Activated CD4-positive, alpha-beta T cell treated with anti-CD3 and anti-CD28 coated beads for 48 hours (primary cell): ENCODE data around the gene PDE2A.
"Not testable (repeated sequence)": the region's sequence is repeated elsewhere in the genome, so short reads cannot be mapped to it uniquely, and the experiment has no call there.

Experiments
- DNase-seq: peaks from one replicate; pipeline ENCODE4 v3.0.0-alpha.2; 2020

Gene PDE2A

DNA sequence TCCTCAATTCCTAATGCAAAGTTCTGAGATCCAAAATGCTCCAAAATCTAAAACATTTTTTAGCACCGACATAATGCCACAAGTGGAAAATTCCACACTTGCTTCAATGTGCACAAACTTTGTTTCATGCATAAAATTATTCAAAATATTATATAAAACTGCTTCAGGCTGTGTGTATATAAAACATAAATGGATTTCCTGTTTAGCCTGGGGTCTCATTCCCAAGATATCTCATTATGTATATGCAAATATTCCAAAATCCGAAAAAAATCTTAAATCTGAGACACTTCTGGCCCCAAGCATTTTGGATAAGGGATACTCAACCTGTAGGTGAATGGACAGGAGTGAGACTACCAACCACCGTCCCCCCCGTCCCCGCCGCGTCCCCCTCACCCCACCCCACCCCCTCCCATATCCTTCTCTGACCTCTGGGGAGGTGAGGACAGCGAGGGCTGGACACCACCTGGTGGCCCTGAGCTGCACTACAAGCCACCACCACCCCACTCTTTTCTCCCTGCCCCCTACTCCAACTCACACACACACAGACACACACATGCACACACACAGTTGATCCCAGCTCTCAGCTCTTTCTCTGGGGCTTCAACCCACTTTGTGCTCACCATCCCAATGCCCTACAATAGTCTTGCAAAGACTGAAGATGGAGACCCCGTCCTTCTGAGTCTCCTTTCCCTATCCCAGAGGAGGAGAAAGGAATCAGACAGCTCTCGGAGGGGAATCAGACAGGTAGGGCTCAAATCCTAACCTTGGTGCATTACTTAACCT is 101.0 kb downstream of the PDE2A start:
- DNase-seq = peak; percentile 45

DNA sequence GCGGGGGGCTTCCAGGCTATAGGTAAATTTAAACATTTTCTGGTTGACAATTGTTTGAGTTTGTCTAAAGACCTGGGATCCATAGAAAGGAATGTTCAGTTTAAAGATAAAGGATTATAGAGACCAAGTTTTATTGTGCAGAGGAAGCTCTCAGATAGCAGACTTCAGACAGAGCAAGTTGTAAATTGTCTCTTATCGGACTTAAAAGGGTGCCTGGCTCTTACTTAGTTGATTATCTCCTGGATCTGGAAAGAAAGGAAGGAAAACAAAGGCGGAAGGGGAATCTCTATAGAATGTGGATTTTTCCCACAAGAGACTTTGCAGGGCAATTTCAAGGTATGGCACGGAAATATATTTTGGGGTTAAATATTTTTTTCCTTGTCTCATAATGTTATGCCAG is 101.7 kb downstream of the PDE2A start:
- not testable (repeated sequence) for DNase-seq

DNA sequence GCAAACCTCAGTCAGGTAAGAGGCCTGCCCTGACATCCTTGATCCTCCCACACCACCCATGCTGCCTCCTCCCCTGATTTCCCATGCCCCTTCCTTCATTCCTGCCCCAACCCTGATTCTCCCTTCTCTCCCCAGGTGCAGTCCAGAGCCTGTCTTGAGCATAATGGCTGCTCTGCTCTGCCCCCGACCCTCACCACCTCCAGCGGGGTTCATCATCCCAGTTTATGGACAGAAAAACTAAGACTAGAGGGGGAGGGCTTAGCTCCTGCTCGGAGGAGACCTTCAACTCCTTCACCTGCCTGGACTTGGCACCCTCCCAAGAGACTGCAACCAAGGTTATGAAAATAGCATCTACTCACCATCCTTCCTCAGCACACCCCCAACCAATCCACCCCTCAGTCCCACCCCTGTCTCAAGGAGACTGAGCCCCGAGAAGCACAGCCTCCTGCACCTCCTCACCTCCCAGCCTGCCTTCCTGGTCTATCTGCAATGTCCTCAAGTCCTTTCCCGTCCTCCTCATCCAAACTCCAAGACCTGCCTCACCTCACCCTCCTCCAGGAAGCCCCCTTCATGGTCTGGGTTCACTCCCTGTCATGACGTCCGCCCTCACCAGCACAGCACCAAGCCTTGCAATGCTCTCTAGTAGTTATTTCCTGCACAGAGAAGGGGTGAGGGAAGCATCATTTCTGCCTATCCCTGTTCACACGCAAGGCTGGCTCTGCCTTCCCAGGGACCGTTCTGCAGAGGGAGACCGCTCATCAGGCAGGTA is 103.1 kb downstream of the PDE2A start:
- no peak for DNase-seq

DNA sequence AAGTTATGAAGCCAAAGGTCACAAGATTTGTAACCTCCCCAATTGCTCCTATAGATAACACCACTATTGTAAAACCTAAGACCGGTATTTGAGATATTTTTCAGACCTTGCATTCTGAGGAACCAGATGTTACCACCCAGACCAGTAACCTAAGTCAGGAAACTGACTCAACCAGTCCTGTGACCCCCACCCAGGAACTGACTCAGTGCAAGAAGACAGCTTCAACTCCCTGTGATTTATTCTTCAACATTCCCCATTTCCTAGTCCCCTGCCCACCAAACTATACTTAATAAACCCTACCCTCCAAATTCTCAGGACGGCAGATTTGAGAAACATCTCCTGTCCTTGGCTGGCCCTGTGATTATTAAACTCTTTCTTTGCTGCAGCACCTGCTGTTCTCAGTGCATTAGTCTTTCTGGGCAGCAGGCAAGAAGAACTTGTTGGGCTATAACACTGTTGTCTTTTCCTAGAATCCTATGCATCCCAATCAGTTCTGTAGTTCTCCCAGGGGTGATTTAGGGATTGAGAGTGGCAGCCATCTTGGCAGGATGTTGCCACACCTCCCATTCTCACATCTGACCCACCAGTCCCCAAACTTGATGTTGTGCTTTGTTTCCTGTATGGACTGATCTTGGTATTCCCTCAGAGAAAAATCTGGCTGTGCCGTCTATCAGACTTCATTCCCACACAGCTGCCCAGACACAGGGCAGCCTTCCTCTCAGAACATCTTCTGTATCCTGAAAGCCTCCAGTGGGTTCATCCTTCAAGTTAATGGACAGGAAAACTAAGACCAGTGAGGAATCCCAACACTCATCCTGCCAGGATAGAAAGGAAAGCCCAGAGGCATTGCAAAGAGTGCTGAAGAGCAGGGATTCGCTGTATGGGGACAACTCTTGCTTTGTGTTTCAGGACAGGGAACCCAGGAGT is 104.0 kb downstream of the PDE2A start:
- no peak for DNase-seq

DNA sequence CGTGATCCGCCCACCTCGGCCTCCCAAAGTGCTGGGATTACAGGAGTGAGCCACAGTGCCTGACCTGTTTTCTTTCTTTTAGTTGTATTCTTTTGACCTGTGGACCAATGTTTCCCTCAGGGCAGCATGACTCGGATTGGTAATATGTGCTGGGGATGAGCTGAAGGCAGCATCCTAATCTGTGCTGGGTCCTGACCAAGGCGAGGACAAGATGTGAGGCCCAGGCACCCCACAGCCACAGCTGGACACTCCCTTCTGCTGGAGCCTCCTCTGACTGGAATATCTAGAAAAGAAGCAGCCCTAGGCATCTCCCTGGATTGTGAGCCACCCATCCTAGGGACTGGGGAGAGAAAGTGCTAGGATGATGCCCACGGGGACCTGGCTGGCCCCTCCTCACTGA is 105.4 kb downstream of the PDE2A start:
- no peak for DNase-seq

DNA sequence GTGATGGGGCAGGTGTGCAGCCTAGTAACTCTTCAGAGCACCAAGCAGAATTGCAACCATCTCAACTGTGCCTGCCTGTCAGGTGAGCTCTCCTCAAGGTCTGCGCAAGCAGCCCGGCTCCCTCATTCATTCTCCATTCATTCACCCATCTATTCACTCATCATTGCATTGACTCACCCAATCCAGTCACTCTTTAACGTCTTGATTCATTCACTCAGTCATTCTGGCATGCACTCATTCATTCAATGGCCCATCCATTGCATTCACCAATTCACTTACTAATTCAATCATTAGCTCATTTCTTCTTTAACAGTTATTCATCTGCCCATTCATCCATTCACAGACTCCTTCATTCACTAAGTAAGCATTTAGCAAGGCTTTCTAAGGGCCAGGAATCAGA is 111.8 kb downstream of the PDE2A start:
- no peak for DNase-seq

DNA sequence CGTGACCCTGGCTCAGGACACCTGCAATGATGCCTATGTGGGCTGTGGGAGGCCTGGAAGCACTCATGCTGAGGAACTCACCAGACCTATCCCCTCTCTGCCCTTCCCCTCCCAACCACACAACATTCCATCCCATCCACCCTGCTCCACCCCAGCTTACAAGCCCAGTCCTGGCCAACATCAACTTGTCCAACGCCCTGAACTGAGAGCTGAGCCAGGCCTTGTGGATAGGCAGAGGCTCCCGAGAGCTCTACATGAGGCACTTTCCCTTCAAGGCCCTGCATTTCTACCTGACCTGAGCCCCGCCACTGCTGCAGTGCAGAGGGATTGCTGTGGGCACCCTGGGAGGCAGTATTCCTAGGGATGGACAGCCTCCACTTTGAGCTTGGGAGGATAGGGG is 112.4 kb downstream of the PDE2A start:
- DNase-seq = no peak

DNA sequence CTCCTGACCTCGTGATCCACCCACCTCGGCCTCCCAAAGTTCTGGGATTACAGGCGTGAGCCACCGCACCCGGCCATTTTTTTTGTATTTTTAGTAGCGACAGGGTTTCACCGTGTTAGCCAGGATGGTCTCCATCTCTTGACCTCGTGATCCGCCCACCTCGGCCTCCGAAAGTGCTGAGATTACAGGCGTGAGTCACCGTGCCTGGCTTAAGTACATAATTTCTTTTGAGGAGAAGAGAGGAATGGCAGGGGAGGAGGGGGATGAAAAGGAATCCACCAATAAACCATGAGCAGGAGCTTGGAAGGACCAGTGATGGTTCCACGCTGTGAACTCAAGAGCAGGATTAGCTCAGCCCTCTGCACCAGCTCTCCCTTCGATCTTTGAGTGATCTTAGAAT is 113.4 kb downstream of the PDE2A start:
- DNase-seq = not testable (repeated sequence)

DNA sequence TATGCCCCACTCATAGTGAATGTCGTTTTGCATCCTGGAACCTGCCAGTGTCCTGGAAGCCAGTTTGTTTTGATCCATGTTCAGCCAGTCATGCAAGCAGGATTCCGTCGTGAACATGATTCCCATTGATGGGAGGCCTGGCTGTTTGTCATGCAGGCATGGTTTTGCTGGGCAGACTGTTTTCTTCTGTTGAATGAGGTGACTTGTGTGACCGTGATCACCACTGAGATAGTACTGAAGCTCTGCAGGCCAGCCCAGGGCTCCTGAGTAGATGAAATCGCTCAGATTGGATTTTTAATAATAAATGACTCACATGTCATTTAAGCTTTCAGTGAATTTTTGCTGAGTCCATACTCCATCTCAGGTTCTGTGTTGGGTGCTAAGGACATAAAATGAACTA is 117.8 kb downstream of the PDE2A start:
- no peak for DNase-seq

DNA sequence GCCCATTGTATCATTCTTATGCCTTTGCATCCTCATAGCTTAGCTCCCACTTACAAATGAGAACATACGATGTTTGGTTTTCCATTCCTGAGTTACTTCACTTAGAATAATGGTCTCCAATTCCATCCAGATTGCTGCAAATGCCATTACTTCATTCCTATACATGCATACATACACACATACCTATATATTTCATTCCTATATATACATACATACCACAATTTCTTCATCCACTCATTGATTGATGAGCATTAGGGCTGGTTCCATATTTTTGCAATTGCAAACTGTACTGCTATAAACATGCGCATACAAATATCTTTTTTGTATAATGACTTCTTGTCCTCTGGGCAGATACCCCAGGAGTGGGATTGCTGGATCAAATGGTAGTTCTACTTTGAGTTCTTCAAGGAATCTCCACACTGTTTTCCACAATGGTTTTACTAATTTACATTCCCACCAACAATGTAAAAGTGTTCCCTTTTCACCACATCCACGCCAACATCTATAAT is 119.2 kb downstream of the PDE2A start:
- not testable (repeated sequence) for DNase-seq

DNA sequence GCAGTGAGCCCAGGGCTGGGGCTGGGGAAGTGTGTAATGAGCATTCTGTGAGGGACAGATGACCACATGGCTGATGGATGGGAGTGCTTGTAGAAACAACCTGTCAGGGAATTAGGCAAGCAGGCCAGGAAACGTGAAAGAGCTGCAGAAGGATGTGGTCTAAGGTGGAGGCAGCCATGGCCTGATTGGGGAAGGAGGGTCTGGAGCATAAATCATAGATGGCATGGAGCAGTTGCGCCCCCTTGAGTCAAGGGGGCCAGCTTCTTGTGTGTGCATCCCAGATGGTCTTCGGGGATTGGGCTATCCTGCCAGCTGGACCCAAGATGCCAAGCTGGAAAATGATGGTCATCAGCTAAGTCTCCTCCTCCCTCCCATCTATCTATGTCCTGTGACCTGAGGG is 120.5 kb downstream of the PDE2A start:
- peak; percentile 39 for DNase-seq

DNA sequence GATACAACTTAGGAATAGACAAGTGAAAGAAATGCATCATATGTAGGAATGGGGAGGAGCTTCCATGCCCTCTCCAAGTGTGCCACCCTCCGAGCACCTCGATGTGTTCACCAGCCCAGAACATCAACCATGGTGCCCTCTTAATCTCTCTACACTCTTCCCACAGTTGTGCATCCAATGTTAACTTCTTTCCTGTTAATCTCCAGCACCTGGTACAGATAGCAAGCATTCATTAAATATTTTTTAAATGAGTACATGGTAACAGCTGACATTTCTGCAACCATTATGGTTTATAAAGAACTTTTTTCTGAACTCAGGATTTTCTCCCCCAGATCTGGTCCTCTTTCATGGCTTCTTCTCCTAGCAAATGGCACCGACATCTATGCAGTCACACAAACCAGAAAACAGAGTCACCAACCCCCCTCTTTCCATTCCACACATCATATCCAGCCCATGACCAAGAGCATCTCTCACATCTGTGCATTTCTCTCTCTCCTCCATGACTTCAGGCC is 121.8 kb downstream of the PDE2A start:
- no peak for DNase-seq

DNA sequence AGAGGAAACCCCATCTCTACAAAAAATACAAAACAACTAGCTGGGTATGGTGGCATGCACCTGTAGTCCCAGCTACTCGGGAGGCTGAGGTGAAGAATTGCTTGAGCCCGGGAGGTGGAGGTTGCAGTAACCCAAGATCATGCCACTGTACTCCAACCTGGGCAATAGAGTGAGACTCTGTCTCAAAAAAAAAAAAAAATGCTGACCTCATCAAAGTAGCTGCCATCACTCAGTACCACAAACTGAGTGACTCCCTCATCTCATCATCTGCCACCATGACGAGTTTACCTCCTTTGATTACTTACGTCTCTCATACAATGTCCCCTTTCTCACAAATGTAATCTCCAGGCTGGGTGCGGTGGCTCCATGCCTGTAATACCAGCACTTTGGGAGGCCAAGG is 122.7 kb downstream of the PDE2A start:
- no peak for DNase-seq

DNA sequence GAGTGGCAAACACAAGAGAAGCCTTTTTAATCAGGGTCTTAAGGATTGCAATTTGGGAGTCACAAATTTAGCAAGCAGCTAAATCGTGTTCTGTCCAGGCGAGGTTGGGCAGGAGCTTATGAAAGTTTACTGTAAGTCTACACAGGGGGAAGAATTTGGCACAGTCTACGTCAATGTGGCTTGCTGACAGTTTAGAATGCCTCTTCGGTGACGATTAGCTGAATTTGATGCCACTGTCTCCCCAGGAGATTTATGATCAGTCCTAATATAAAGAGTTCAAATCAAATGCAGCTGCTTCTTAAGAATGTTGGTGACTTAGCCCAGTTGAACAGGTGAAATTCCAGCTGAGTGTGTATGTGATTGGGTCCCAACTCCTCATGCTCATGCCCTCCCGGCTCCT is 125.8 kb downstream of the PDE2A start:
- DNase-seq = no peak

DNA sequence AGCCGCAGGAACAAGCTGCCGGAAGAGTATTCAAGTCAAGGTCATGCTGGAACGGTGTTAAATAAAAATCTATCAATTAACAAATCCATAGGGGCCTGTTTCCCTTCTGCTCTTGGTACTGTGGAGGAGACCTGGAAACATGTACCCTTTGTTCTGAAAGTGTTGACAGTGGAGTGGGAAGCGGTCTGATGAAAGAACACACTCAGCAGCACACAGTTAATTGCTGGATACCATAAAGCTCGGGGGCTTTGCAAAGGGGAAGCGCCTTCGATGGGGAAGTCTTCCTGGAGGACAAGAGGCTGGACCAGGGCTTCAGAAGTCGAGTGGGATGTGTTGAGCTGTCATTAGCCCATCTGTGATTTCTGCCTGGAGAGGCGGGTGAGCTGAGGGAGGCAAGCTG is 127.4 kb downstream of the PDE2A start:
- no peak for DNase-seq

DNA sequence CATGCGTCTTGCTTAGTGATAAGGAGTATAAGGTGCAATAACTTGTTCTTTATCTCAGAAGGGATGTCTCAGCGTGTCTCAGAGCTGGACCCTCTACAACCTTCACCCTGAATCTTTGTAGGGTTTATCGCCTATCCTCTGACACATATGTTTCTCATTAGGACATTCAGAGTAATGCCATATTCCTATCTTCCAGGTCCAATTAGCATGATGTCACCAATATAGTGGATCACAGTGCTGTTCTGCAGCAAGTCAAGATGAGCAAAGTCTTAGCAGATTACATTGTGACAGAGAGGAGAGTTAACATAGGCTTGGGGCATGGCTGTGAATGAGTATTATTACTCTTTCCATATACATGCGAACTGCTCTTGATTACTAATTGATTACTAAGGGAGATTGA is 129.6 kb downstream of the PDE2A start:
- no peak for DNase-seq

DNA sequence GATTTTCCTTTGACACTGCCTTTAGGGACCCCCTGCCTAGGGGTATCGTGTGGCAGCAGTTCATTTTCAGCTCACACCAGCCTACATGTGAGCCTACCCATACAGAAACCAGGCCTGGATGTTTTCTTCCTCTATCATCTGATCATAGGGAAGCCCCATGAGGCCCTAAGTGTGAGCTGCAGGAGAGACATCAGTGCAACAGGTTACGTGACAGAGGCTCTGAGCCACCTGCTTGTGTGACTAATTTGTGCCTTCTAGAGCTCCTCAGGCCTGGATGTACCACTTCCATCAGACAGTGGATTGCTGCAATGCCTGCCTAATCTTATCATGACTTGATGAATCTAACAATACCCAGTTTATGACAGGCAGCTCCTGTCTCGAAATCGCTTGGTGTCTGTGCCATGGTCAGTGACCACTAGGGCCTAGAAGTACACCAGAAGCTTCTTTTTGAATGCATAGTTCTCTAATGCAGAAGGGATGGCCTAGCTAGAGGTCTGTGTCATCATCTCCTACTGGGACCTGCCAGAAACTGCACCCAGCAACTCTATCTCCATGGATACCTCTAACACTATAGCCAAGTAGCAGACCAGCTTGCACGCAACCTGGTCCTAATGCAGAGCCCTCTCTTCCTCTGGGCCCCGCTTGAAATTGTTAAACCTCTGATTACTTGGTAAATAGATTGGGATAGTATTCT is 130.2 kb downstream of the PDE2A start:
- no peak for DNase-seq

DNA sequence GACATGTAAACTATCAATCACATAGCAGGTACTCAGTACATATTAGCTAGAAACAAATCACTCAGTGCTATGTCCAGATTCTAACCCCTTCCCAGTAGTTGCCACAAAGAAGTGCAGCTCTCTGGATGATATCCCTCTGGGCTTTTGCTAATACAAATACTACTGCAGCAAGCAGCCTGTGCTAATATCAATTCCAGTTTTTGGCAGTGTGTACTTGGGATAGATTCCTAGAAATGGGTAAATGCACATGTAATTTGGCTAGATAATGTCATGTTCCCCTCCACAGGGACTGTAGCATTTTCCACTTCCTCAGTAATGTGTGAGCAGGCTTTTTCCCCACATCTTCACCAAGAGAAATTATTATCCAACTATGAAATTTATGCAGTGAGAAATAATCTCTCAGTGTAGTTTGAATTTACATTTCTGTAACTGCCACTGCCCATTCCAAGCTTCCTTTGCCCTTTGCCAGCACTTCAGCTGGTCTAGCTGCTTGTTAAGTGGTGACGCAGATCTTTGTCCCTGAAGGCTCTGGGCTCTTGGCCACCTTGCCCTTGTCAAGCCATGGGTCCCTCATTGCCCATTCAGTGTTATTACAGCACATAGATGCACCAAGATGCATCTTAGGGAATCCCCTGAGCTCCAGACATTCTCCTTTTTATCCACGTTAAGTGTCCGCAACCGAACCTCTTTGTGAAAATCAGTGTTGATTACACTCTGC is 132.8 kb downstream of the PDE2A start:
- DNase-seq = no peak

DNA sequence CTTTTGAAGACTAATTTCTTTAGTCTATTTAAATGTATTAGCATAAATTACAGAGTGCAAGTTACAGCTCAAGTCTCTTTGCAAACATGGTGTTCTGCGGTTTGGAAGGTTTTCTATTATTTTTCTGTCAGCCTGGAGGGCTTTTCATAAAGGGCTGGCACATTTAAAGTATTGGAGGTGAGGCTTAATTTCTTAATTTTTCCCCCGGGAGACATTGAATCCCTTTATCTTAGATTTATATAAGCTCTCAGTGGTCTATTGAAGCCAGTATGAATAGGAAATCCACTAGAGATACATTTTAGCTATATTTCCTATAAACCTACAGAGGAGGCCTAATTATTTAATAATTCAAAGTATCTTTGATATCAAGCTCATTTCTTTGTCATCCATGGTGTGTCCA is 137.2 kb downstream of the PDE2A start:
- no peak for DNase-seq

DNA sequence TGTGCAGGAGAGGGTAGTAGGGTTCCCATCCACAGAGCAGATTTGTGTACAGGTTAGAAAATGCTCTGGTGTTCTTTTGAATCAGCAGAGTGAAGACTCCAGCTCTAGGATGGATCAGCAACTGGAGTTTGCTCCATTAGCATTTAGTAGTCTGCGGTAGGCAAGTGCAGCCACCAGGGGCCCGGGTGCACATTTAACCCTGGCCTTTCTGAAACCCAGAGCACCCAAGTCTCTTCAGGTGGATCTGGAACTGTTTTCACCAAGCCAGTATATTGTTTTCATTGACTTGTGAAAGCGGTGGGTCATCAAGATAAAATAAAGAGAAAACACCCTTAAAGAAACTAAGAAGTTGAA is 139.1 kb downstream of the PDE2A start:
- no peak for DNase-seq

DNA sequence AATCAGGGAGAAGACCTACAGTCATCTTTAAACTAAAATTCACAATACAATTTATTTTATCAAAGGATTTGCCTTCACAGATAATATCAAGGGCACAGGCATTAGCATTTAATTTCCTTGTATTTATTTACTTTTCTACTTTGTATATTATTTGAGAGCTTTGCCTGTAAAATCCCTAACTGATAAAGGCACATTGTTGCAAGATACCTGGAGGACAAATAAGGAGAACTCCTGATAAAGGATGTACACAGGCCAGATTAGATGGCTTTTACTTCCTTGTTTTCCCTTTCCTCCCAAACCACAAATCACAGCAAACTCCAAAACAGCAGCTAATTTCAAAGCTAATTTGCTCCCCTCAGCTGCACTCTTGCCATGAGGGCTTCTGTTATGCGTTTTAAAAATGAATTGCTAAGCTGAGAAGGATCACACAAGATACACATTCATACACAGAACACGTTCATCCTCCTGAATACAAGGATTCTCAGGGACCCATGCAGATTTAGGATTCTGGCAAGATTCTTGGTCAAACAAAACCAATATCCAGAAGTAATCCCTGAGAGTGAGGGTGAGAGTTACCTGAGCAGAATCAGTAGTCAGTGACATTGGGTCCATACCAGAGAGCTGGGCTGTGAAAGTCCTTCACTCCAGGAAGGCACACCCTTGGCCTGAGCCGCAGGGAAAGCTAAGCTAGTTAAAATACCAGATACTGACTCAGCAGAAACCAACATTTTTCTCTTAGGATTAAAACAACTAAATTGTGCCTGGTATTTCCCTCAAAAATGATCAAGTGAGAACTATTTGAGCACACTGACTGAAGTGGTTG is 139.6 kb downstream of the PDE2A start:
- DNase-seq = no peak
